SKM-1 (cell line): ENCODE results near the gene CHMP5.
"Not testable (repeated sequence)": the region's sequence is repeated elsewhere in the genome, so short reads cannot be mapped to it uniquely, and the experiment has no call there.

ENCODE experiments used
- DNase-seq: peaks from one replicate; lab custom pipeline; 2025; ENCODE audit not compliant: unreplicated experiment; lab: John Stamatoyannopoulos, UW

CHMP5 gene

GRCh38 chr9:33310748-33311147 lies 45.9 kb downstream of the CHMP5 start:
- no peak for DNase-seq

- no peak for DNase-seq
Measured at GRCh38 chr9:33311953-33312352, 47.1 kb downstream of the CHMP5 start.

GRCh38 chr9:33315371-33315770 lies 50.5 kb downstream of the CHMP5 start:
- DNase-seq: no peak

GRCh38 chr9:33317136-33317535 lies 52.3 kb downstream of the CHMP5 start:
- not testable (repeated sequence) for DNase-seq

GRCh38 chr9:33318225-33318624 lies 53.4 kb downstream of the CHMP5 start:
- DNase-seq: no peak

- DNase-seq: no peak
Measured at GRCh38 chr9:33318781-33319180, 53.9 kb downstream of the CHMP5 start.

GRCh38 chr9:33320230-33320567 lies 55.4 kb downstream of the CHMP5 start:
- no peak for DNase-seq

- no peak for DNase-seq
Measured at GRCh38 chr9:33320568-33321261, 55.9 kb downstream of the CHMP5 start.

GRCh38 chr9:33329117-33329563 lies 64.3 kb downstream of the CHMP5 start:
- DNase-seq: no peak

GRCh38 chr9:33329979-33330378 lies 65.1 kb downstream of the CHMP5 start:
- DNase-seq: no peak

GRCh38 chr9:33331377-33331891 lies 66.6 kb downstream of the CHMP5 start:
- no peak for DNase-seq
